ENCODE data around the gene FOXE3.

Gene FOXE3

GRCh38 chr1:47415728-47416318 is at the start of gene FOXE3:
TSS of gene FOXE3 (plus strand) at chr1:47416285. CDS start at chr1:47416316, 31 bp downstream.
- DNase-seq (ENCODE audit: low spot score): no peak

GRCh38 chr1:47367651-47368050 is 48.4 kb upstream of the FOXE3 start:
- no peak for DNase-seq (ENCODE audit: low spot score)

DNA sequence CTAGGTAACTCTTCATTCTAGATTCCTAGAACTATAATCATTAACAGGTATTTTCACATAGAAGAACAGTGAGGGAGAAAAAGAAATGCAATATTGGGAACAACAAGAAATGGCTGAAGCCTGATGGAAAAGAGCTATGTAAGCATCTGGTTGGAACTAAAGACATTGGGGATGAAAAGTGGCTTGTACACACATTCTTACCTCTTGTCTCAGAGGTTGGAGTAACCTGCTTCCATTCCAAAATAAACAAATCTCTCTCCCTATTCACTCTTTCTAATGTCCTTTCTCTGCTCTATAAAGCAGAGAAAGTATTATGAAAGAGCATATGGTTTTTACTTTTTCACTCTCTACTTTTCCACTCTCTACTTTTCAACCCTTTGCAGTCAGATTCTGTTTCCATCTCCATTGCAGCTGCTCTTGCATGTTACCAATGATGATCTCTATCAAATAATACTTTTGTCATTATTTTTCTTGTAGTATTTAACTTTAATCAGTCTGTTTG is 45.0 kb upstream of the FOXE3 start:
- DNase-seq (ENCODE audit: low spot score): no peak

GRCh38 chr1:47374501-47374900 is 41.6 kb upstream of the FOXE3 start:
- DNase-seq (ENCODE audit: low spot score): no peak

DNA sequence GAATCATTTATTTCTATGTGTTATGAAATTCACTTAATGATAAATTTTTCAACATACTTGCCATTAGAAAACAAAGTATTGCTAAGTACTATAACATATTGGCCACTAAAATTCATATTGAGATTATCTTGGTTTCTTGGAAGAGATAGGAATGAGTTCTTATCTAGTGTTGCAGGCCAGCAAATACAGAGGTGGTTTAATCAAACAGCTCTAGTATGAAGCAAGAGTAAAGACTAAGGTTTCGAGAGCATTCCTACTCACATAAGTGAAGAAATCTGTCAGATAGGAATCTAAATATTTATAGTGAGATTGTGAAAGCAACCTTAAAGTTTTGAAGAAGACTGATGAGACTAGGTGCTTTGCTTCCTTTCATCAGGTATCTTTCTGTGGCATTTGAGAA is 37.9 kb upstream of the FOXE3 start:
- no peak for DNase-seq (ENCODE audit: low spot score)

- no peak for DNase-seq (ENCODE audit: low spot score)
These were observed 35.4 kb upstream of the FOXE3 start for GRCh38 chr1:47380699-47381098.

DNA sequence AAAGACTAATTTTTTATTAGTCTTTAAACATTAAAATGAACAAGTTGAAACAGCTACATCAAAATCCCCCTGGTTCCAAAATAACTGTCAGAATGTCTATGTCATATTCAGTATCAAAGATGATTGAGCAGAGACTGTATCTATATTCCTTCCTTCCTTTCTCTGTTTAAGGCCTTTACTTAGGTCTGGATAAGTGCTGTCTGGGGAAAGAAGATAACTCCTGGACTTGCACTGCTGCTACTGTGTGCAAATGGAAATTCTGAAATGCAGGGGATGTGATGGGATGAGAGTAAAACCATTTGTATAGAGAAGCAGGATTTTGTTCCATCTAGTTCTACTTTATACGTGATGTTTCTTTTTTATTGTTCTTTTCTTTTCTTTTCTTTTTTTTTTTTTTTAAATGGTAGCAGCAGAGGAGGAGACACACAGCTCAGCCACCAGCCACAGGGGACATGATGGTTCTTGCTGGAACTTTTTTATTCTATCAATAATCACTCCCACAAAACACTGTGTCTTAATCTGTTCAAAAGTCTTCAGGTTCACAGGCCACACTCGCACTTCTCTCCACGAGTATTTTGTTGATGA is 33.6 kb upstream of the FOXE3 start:
- DNase-seq (ENCODE audit: low spot score): no peak

DNA sequence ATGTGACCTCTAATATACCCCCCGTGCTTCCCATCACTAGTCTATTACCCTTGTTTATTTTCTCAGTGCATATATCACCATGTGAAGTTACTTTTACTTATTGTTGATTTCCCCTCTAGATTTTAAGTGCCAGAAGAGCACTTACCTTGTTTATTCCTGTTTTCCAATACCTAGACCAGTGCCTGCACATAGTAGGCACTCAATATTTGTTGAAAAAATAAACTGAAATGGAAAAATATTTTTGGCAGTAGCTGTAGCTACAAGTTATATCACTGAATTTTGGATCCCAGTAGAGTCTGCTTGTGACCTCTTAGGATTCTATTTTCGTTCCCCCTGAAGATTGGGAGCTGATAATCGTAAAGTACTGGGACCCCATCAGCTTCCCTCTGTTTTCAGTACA is 32.0 kb upstream of the FOXE3 start:
- no peak for DNase-seq (ENCODE audit: low spot score)

DNA sequence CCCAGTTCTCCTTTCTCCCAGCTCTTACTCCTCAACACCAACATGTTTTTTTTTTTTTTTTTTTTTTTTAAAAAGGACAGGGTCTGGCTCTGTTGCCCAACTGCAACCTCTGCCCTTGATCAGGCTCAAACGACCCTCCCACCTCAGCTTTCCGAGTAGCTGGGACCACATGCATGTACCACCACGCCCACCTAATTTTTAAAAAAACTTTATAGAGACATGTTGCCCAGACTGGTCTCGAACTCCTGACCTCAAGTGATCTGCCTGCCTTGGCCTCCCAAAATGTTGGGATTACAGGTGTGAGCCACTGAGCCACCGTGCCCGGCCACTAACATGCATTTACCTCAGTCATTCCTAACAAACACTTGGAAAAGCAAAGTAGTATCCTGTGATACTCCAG is 31.1 kb upstream of the FOXE3 start:
- no peak for DNase-seq (ENCODE audit: low spot score)

GRCh38 chr1:47386268-47386667 is 29.8 kb upstream of the FOXE3 start:
- no peak for DNase-seq (ENCODE audit: low spot score)

DNA sequence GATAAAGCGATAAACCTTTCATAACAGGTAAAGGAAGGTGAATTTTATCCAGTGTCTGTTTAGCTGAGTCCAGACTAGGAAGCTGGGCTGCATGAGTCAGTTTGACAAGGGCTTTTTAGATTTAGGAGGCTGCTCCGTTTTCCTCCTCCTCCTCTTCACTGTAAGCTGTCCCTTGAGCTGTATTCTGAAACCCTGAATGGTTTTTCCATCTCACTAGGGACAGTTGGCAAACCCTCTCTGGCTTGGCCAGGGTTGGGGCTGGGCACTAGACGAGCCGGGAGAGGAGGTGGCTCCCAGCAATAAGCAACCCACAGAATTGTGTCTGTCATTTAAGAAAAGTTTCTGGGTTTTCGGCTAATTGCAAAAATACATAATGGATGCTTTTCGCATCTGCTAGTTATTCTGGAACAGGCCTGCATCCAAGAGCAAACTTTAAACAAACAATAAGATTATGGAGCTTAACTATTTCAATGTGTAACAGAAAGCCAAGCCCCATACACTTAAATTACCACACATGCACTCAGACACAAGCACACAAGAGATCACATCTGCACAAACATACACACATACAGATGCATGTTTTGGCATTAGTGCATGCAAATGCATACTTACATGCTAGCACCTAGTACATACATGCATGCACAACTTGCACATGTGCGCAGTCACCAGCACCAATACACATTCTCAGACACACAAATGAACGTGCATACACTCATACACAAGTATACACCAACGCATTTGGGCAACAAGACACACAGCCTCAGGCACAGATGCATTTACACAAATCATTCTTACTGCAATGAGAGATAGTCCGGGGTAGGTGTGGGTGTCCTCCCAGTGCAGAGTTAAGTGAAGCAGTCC is 27.8 kb upstream of the FOXE3 start:
- no peak for DNase-seq (ENCODE audit: low spot score)

DNA sequence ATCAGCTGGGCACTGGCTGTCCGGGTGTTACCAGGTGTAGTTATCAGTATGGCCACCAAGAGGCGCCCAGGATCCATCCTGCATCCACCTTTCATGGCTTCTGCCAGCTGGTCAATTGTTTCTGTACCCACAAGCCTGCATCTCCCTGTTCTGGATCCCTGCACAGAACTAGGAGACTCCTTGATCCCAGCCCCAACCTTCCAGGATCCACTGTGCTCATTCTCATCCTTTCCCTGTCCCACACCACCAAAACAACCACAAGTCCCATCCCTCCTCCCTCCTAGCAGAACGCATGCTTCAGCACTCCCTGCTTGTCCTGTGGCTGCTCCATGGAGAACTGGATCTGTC is 27.2 kb upstream of the FOXE3 start:
- no peak for DNase-seq (ENCODE audit: low spot score)

- DNase-seq (ENCODE audit: low spot score): no peak
These were observed 26.4 kb upstream of the FOXE3 start for GRCh38 chr1:47389731-47390130.

- DNase-seq (ENCODE audit: low spot score): no peak
These were observed 25.2 kb upstream of the FOXE3 start for GRCh38 chr1:47390843-47391242.

- DNase-seq (ENCODE audit: low spot score): no peak
These were observed 22.9 kb upstream of the FOXE3 start for GRCh38 chr1:47393141-47393540.

DNA sequence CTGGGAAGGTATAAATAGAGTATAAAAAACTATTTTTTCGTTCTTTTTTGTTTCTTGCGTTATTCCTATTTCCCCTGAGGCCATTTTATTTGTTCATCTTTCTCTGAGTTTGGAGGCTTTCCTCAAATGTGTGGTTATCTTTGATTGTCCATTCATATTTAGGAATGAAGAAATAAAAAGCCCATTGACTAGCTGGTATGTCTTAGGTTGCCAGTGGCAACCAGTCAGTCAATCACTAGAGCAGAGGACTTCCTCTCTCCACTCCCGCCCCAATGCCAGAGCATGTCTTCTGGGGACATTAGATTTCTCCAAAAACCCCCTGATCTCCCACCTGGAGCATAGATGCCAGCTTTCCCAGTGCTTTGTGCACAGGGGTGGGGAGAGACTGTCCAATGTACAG is 20.7 kb upstream of the FOXE3 start:
- no peak for DNase-seq (ENCODE audit: low spot score)

DNA sequence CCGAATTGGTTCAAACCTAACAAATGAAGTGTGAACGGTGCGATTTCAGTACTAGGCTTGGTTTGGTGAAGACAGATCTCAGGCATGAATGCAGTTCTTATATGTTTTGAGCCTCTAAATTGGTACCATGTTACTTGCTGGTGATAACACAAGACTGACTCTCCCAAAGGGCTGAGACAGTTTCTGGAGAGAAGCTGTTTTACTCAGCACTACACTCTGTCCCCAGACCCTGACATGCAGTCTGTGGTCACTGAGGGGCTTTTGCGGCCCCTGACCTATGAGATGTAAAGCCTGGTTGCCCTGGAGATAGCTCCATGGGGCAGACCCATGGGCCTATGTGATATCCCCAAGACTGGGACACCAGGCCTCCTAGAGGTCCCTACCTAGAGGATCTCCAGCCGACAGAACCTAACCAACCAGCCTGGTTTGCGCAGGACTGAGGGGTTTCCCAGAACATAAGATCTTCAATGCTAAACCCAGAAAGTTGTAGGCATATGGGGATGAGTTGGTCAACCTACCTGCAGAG is 19.4 kb upstream of the FOXE3 start:
- DNase-seq (ENCODE audit: low spot score): no peak

DNA sequence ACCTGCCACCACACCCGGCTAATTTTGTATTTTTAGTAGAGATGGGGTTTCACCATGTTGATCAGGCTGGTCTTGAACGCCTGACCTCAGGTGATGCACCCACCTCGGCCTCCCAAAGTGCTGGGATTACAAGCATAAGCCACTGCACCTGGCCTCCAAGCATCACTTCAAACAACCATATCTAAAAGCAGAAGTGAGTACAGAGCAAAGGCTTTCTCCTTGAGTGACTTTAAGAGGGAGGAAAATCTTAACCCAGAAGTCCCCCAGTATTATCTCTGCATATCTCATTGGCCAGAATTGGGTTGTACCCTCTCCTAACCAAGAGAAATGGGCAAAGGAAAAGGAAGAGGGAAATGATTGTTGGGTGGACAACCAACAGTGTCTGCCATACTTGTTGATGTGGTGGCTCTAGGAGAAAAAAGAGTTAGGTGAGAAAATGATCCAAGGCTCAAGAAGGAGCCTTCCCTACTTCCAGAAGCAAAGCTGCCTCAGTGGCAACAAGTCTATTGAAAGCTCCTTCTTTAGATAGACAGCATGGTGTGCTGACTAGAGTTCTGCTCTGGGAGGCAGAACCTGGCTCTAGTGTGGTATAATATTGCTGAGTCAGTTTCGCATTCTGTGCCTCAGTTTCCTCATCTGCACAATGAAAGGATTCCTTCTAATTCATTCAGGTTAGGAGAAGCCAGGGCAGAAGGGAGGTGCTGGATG is 16.8 kb upstream of the FOXE3 start:
- DNase-seq (ENCODE audit: low spot score): no peak

DNA sequence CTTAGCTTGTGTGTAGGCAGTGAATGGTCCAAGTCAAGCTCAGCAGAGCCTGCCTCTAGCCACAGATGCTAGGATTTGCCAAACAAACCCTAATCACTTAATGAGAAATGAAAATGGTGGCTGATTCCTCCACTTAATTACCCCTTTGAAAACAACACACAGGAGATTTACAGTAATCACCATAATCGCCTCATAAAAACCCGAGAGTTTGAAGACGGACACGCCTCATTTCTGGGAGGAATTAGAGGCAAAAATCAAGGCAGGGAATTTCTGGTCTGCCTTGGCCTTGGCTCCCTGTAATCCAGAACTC is 16.3 kb upstream of the FOXE3 start:
- DNase-seq (ENCODE audit: low spot score): no peak

DNA sequence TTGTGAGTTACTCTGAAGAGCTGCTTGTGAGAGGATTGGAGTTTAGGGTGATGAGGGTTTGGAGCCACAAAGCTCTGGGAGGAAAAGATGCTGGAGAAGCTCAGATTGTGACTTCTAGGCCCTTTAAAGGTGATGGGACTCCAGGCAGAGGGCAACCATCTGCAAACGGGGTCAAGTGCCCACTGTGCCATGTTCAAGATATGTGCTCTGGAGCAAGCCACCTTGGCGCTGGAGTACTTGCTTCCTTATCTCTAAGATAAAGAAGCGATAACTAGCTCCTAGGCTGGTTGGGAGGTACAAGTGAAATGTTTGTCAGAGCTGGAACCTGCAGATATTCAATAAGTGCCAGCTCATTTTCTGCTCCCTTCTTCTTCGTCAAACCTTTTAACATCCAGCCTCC is 14.3 kb upstream of the FOXE3 start:
- no peak for DNase-seq (ENCODE audit: low spot score)

DNA sequence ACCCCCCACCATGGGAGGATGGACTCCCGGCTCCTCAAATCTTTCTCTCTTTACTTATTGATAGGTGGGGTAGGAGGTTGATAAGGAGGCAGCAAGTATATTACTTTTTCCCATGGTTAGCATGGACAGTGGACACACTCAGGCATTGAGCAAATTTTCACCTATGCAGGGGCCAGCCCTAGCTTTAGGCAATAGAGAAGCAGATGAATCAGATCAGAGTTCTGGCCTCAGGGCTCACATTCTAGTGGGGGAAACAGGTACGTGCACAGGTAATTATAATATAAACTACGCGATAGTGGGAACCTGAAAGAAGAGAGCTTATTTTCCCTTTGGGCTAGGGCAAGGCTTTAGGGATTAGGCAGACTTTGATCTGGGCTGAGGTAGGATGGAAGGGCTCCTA is 13.5 kb upstream of the FOXE3 start:
- DNase-seq (ENCODE audit: low spot score): no peak

DNA sequence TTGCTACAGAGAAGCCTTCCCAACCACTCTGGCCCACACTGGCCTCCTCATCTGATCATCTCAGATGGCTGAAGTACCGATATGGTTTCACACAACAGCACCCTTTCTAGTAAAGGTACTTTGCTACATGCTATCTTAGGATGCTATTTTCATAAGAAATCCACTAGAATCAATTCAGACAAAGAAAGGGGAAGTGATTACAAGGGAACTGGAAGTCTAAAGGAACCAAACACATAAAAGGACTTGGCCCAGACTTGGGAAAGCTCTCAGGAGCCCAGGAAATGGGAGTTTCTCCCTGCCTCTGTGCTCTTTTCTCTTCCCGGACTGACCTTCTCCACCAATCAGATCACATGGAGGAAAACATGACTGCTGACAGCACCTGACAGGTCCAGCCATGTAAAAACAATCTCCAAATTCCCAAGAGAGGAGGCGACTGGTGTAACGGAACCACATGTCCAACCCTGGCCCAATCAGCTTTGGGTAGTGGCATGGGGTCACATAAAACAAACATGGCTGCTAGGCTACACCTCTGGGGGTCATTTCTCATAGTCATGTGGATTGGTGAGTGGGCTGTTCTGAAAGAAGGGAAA is 12.7 kb upstream of the FOXE3 start:
- no peak for DNase-seq (ENCODE audit: low spot score)

All from CD4-positive, alpha-beta T cell treated with Interleukin-6 at 100 ng/mL for 8 hours (primary cell).